SK-N-DZ (cell line): ENCODE data around the gene APBA2.
A peak's percentile ranks its signal among the peaks of the same experiment; 100 is the strongest.

ENCODE experiments used
- DNase-seq: peaks from one replicate; pipeline ENCODE4 v3.0.0-alpha.2; 2015; ENCODE audit warnings: low spot score

APBA2 gene

DNA sequence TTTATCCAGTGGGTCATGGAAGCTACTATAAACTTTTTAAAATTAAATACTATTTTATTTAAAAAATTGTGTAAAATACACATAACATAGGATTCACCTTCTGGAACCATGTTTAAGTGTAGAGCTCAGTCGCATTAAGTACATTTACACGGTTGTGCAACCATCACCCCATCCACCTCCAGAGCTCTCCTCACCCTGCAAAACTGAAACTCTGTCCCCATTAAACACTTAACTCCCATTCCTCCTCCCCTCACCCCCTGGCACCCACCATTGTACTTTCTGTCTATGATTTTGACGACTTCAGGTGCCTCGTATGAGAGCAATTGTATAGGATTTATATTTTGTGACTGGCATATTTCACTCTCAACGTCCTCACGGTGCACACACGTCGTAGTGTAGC is 70.7 kb downstream of the APBA2 start:
- DNase-seq: no peak

DNA sequence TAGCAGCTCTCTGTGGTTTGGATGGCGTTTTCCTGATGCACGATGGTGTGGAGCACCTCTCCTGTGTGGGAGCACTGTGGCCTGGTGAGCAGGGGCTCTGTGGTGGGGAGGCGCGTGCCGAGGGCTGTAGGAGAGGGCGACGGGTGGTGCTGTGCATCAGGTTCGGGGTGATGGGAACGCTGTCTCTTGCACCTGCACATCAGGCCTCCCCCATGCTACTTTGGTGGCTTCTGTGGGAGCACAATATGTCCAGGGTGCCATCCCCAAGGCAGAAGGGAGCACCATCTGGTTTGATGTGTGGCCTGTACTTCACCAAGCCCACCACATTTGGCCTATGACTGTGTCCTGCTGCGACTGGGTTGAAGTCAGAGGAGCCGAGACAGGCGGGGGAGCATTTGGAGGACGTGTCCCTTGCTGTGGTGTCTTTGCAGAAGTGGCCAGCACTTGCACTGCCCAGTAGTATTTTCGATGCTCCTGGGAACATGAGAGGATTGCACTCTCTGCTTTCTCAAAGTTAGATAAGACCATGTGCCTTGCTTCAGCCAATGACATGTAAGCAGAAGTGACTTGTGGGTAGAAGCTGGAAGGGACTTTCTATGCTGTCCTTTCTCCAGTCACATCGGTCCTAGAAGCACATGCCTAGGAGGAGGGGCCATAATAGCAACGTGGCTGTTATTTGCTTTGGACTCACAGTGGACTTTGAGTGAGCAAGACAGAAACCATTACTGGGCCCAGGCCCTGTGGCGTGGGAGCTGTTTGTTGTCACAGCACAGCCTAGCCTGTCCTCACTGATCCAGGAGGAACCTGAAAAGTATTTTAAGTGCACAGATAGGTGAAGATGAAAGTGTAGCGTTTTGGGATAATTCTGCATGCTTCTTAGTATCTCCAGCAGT is 72.1 kb downstream of the APBA2 start:
- DNase-seq: peak; percentile 15

DNA sequence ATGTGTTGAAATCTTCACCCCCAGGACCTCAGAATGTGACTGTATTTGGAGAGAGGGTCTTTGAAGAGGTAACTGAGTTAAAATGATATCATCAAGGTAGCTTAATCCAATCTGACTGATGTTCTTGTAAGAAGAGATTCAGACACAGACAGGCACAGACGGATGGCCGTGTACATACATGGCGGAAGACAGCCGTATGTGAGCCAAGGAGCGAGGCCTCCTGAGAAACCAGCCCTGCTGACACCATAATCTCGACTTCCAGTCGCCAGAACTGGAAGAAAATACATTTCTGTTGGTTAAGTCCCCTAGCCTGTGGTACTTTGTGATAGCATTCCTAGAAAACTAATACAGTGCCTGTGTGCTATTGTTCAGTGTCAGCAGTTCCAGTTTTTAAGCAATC is 73.6 kb downstream of the APBA2 start:
- peak; percentile 88 for DNase-seq

DNA sequence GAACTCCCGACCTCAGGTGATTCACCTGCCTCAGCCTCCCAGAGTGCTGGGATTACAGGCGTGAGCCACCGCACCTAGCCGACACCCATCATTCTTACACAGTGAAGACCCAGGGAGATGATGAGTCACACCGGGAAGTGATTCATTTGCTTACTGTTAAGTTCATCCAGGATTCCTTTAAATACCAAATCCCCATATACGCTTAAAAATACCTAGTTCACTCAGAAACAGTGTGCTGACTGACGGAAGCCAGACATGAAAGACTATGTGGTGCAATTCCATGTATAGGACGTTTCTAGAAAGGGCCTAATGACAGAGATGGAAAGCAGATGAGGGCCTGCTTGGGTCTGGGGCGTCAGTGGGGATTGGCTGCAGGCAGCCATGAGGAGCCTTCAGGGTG is 75.2 kb downstream of the APBA2 start:
- peak; percentile 25 for DNase-seq

DNA sequence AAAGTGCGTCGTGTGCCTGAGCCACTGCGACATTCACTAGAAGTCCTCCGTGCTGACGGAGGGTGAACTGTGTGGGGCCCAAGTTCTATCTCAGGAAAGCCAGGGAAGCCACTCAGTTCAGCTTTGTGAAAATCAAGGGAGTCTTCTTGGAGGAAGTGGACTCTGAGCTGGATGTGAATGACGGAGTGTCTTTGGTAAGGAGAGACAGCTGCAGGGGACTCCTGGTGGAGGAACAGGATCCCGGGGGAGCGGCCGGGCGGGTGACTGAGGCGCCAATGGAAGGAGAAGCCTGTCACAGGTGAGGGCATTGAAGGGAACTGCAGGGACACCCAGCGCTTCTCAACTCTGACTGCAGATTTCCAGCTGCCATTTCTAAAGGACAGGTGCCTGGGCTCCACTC is 75.6 kb downstream of the APBA2 start:
- no peak for DNase-seq

DNA sequence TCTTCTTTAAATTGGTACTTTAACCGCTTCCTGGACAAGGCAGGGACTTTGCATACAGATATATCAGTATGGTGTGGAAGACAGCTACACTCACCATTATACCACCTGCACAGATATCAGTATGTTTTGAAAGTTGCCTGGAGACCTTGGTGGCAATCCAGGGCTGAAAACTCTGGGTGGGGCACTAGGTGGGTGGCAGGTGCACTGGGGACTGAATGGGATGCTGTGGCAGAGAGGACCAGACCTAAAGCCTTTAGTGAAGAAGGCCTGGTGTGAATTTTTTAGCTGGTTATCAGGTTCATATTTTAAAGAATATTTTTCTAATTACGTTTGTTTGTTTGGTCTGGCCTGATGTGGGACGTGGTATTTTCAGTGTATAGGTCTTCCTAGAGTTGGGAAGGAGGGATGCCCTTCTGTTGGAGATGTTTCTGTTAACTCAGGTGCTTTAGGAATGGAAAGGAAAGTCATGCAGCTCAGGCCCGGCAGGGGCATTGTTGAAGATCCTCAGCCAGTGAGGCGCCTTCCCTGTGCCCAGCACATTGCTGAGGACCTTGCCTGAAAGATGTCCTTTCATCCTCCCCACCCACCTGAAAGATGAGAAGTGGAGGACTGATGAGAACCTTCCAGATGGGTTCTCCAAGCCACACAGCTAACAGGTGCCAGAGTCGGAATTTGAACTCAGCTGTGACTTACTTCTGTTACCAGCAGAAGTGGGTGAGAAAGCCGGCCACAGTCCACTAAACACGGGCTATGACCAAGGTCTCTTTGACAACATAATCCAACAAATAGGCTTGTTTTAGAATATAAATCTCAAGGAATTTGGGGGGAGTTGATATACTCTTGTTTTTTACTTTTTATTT is 77.3 kb downstream of the APBA2 start:
- no peak for DNase-seq

DNA sequence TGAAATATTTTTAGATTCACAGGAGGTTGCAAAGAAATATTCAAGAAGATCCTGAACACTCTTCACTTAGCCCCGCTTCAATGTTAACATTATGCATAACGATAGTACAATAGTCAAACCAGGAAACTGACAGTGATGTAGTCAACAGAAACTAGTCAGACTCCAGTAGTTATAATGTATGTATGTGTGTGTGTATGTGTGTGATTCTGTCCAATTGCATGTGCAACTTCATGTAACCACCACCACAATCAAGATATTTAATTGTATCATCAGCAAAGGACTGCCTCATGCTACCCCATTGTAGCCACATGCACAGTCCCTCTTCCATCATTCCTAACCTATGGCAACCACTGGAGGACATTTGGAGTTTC is 77.9 kb downstream of the APBA2 start:
- no peak for DNase-seq

DNA sequence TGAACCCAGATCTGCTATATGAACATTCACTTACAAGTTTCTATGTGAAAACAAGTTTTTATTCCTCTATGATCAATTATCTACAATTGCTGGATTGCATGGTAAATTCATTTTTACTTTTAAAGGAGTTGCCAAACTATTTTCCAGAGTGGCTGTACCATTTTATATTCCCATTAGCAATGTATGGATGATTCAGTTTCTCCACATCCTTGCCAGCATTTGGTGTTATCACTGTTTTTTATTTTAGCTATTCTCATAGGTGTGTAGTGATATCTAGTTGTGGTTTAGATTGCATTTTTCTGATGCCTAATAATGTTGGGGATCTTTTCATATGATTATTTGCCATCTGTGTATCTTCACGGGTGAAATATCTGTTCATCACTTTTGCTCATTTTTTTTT is 78.3 kb downstream of the APBA2 start:
- no peak for DNase-seq

DNA sequence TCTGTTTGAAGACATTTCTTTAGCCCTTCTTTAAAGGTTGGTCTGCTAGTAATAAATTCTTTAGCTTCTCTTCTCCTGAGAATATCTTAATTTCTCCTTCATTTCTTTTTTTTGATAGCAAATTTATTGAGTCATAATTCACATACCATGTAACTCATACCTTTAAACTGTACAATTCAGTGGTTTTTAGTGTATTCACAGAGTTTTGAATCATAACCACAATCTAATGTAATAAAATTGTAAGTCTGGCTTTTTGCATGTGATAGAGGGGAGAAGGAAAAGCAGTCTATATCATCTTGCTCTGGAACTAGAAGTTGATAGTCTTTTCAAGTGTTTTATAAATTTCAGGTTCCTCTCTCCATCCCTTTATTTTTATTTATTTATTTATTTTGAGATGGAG is 81.3 kb downstream of the APBA2 start:
- no peak for DNase-seq

DNA sequence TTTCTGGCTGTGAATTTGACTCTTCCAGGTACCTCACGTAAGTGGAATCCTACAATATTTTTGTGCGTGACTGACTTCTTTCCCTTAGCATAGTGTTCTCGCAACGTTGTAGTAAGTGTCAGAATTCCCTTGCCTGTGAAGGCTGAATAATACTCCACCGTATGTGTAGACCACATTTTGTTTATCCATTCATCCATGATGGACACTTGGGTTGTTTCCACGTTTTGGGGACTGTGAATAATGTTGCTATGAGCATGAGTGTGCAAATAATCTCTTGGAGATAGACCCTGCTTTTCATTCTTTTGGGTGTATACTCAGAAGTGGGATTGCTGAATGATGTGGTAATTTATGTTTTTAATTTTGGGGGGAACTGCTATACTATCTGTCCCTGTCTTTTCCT is 82.2 kb downstream of the APBA2 start:
- no peak for DNase-seq

DNA sequence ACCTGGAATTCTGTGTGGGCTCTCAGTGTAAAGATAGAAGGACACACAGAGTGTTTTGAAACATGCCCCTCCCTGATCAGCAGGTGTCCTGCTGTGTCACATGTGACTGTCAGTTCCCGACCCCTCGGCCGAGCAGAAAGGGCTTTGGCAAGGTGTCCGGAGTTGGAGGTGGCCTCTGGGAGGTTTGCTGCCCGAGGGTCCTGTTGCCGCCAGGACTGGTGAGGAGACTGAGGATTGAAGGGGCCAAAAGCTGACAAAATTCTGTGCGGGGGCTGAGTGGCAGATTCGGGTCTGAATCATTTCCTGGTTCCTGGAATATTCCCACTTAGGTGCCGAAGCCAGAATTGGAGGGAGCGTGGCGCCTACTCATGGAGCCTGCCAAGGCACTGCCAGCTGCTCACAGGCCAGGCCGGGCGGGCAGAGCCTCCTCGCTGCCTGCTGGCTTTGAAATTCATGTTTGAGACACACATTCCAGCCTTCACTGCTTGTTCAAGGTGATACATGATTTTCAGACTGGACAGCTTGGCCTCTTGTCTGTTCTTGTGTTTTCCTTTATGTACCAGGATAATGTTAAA is 83.8 kb downstream of the APBA2 start:
- DNase-seq: no peak

DNA sequence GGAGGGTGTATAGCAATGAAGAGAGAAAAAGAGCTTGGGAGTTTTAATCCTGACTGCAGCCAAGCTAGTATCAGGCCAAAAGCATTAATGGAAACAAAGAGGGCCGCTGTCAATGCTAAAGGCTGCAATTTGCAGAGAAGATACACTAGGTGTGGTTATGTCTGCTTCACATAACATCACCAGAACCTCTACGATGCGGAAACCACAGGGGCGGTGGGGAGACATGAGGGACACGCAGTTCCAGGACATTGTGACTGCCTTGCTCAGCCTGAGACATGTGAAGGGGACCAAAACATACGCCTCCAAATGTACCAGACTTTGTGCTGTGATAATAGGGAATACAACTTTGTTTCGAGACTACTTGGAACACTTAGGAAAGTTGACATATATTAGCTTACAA is 88.4 kb downstream of the APBA2 start:
- no peak for DNase-seq

DNA sequence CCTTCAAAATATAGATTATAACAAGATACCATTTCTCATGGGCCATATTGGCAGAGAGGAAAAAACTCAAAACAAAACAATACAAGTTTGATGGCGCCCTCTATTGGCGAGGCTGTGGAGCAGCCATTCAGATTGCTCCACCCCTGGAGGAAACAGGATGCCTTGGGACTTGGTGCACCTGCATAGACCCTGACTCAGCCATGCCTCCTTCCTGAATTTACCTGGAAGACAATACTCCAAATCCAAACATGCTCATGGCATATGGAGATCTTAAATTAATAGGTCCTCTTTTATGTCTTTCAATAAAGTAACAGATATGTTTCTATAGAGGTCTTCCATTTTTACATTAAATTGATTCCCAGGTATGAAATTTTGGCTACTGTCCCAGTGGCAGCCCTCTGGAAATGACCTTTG is 90.0 kb downstream of the APBA2 start:
- DNase-seq: peak; percentile 65

DNA sequence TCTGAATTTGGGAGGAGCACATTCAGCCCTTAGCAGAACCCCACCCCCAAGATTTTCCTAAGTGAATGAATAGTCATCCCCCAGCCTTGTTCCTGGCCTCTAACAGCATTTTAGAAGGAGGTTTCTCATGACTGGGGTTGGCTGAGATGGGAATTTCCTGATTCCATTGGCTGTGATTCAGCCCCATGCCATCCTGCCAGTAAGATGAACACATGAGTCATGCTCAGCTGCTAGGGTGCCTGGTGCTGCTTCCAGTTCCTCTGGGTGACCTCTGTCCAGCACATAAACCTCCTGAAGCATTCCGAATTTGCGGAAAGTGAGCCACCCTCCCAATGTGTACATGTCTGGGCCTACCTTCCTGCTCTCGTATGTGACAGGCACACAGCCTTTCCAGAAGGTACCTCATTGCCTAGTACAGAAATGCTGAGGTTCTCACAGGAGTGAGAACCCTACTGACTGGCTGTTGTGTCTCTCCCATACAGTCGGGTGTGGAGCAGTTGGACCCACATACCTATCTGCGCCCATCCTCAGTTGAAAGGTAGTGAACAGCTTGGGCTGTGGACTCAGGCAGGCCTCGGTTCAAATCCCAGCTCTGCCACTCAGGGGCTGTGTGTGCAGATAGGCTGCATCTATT is 91.7 kb downstream of the APBA2 start:
- DNase-seq: no peak

DNA sequence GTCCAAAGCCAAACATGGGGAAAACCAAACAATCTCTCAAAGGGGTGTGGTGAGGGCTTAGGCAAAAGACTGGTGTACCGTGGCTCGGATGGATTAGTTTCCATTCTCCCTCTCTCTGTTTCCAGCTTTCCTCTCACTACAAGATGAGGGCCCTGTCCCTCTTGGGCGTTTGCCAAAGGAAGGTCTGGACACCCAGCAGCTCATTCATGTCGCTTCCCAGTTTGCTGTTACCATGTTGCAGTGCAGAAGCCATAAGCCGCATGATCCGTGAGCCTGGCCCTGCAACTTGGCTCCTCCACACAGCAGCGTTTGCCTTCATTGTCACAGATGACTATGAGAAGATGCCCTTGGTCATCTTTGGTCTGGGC is 92.2 kb downstream of the APBA2 start:
- no peak for DNase-seq

DNA sequence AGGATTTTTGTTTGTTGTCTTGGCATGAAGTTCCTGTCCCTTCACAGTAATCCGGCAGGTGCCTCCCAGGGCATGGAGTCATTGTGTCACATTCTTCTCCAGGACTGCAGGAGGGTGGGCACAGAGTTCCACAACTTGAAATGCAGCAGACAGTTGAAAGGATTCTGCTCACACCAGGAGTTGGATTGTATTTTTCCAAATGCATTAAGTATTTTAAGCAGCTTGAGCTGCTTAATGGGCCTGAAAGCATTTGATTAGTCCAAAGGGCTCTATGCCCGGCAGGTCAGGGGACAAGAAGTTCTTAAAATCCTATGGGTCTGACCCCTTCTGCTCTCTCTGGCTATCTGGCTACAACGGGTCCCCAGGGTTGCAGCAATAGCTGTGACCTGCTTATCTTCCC is 92.9 kb downstream of the APBA2 start:
- DNase-seq: no peak

DNA sequence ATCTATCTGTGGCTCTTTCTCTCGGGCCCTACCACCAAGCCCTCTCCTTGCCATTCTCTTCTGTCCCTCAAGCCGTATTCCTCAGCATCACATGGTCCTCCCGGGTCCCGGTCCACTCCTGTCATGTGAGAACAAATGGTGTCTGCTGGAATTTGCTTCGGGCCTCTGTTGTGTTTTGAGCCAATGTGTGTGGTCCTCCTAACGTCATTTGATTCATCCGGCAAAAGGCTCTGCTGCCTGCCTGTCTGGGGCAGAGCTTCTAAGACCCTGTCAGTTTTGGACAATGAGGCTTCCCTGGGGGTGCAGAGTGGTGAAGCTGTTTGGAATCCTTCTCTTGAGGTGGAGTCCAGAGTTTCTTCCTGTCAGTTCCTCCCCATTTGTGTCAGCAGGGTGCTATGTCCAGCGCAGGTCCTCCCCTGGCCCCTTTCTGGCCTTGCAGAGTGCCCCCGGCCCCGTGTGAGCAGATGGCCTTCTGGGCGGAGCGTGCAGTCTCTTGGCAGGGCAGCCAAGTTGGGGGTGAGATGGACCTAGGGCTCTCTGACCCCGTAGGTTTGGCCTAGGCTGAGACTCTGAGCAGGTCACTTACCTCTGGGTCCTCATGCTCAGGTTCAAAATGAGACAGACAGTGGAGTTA is 93.6 kb downstream of the APBA2 start:
- no peak for DNase-seq

DNA sequence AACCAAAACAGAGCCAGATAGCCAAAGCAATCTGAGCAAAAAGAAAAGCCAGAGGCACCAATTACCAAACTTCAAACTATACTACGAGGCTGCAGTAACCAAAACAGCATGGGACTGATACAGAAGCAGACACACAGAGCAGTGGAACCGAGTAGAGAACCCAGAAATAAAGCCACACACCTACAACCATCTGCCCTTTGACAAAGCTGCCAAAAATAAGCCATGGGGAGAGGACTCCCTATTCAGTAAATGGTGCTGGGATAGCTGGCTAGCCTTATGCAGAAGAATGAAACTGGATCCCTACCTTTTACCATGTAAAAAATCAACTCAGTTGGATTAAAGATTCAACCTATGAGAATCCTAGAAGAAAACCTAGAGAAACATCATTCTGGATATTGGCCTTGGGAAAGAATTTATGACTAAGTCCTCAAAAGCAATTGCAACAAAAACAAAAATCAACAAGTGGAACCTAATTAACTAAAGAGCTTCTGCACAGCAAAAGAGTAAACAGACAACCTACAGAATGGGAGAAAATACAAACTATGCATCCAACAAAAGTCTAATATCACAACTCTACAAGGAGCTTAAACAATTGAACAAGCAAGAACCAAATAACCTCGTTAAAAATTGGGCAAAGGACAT is 95.1 kb downstream of the APBA2 start:
- DNase-seq: no peak

DNA sequence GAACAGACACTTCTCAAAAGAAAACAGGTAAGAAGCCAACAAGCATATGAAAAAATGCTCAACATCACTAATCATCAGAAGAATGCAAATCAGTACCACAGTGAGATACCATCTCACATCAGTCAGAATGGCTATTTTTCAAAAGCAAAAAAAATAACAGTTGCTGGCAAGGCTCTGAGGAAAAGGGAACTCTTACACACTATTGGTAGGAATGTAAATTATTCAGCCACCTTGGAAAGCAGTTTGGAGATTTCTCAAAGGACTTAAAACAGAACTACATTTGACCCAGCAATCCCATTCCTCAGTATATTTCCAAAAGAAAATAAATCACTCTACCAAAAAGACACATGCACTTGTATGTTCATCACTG is 95.6 kb downstream of the APBA2 start:
- no peak for DNase-seq

DNA sequence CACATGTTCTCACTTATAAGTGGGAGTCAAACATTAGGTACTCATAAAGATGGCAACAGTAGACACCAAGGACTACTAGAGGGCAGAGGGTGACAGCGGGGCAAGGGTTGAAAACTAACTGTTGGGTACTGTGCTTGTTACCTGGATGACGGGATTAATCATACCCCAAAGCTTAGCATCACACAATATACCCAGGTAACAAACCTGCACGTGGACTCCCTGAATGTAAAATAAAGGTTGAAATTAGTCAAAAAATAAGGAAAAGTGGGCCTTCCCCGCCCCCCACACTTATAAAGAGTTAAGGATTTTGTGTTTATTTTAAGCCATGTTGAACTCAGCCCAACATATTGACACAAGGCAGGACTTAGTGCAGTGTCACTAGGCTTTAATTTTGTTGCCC is 96.1 kb downstream of the APBA2 start:
- DNase-seq: no peak

DNA sequence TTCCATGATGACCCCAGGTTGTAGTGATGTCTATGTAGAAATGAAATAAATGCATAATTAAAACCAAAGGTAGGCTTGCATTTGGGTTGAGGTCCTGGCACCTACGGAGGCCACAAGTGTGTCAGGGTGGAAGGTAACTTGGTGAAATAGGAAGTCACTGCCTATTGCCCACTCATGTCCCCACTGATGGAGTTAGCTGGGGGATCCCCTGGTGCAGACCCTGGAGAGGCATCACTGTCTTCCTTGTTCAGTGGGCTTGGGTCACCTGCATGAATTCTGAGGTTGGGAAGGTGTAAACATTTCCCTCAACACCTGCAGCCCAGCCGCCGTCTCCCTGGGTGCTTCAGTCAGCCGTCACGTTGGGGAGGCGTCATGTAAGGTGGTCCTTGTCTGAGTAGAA is 97.1 kb downstream of the APBA2 start:
- DNase-seq: no peak
